ENCODE data around the gene GRID1. TPM values are rescaled to one million over a fixed set of nuclear protein-coding genes. Genes with fewer than 3 reads are reported as not detected.

Gene GRID1
- total and polyA plus RNA-seq, 4 donors = 1.1 to 3.8 TPM; not detected in 2

DNA sequence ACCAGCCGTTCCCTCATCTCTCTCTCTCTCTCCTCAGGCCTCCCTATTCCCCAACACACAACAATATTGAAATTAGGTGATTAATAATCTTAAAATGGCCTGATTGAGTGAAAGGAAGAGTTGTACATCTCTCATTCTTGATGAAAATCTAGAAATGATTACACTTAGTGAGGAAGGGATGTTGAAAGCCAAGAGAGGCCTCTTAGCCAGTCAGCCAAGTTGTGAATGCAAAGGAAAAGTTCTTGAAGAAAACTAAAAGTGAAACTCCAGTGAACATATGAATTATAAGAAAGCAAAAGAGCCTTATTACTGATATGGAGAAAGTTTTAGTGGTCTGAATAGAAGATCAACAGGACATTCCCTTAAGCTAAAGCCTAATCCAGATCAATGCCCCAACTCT is 695.1 kb downstream of the GRID1 start:
- H3K27me3 ChIP-seq (ENCODE audit: control insufficient read depth in 1 of 2, insufficient read depth in 2 of 2, low read length in 1 of 2) = no peaks in the 10 kb centered on the region
- peaks cover 2% of the 10 kb centered on the region for H3K9me3 ChIP-seq (ENCODE audit: control insufficient read depth, low read length)
- ATAC-seq (ENCODE audit: low FRiP score) (no peak), DNase-seq (no peak)
- H3K36me3 ChIP-seq (ENCODE audit: control insufficient read depth in 1 of 2, insufficient read depth in 2 of 2, low read length in 1 of 2) = no peaks in the 10 kb centered on the region
- 90 to 92% methylated on average over 1 of the region's 1 CpG for WGBS, 2 donors
- H3K27ac ChIP-seq (ENCODE audit: low read depth in 1 of 2, low read length in 2 of 2) = no peak overlapping the region
- no peaks in the 10 kb centered on the region for H3K4me1 ChIP-seq (ENCODE audit: control insufficient read depth in 1 of 2, insufficient read depth in 2 of 2, low read length in 2 of 2)
- H3K4me3 ChIP-seq (ENCODE audit: low read length in 2 of 2) = no peak overlapping the region
- intact Hi-C loops (cut with DNase I) = no loop called here

- WGBS, 2 donors = 91 to 95% methylated on average over 1 of the region's 1 CpG
Observed at GRCh38 chr10:85668522-85668921, 698.1 kb downstream of the GRID1 start.

GRCh38 chr10:85667638-85668233 is 698.9 kb downstream of the GRID1 start:
- Histone ChIP-seq H3K4me3 (ENCODE audit: low read length in 2 of 2) (no peak overlapping the region), H3K9me3 (ENCODE audit: control insufficient read depth, low read length) (peaks cover 2% of the 10 kb centered on the region), H3K4me1 (ENCODE audit: control insufficient read depth in 1 of 2, insufficient read depth in 2 of 2, low read length in 2 of 2) (no peaks in the 10 kb centered on the region), H3K27ac (ENCODE audit: low read depth in 1 of 2, low read length in 2 of 2) (no peak overlapping the region), H3K27me3 (ENCODE audit: control insufficient read depth in 1 of 2, insufficient read depth in 2 of 2, low read length in 1 of 2) (no peaks in the 10 kb centered on the region), H3K36me3 (ENCODE audit: control insufficient read depth in 1 of 2, insufficient read depth in 2 of 2, low read length in 1 of 2) (no peaks in the 10 kb centered on the region)
- WGBS, 2 donors = 49 to 54% methylated on average over 5 of the region's 5 CpGs
- ATAC-seq (ENCODE audit: low FRiP score) = no peak
- no peak for DNase-seq
- intact Hi-C loops (cut with DNase I) = no loop called here

More at GRCh38 chr10:85668522-85668921, 698.1 kb downstream of the GRID1 start:
- Histone ChIP-seq H3K9me3 (ENCODE audit: control insufficient read depth, low read length) (peaks cover 2% of the 10 kb centered on the region), H3K27ac (ENCODE audit: low read depth in 1 of 2, low read length in 2 of 2) (no peak overlapping the region), H3K36me3 (ENCODE audit: control insufficient read depth in 1 of 2, insufficient read depth in 2 of 2, low read length in 1 of 2) (no peaks in the 10 kb centered on the region), H3K4me1 (ENCODE audit: control insufficient read depth in 1 of 2, insufficient read depth in 2 of 2, low read length in 2 of 2) (no peaks in the 10 kb centered on the region), H3K27me3 (ENCODE audit: control insufficient read depth in 1 of 2, insufficient read depth in 2 of 2, low read length in 1 of 2) (no peaks in the 10 kb centered on the region), H3K4me3 (ENCODE audit: low read length in 2 of 2) (no peak overlapping the region)
- DNase-seq (no peak), ATAC-seq (ENCODE audit: low FRiP score) (no peak)
- intact Hi-C loops (cut with DNase I) = no loop called here

GRCh38 chr10:85666987-85667386 is 699.6 kb downstream of the GRID1 start:
- Histone ChIP-seq H3K4me3 (ENCODE audit: low read length in 2 of 2) (no peak overlapping the region), H3K4me1 (ENCODE audit: control insufficient read depth in 1 of 2, insufficient read depth in 2 of 2, low read length in 2 of 2) (no peaks in the 10 kb centered on the region), H3K27me3 (ENCODE audit: control insufficient read depth in 1 of 2, insufficient read depth in 2 of 2, low read length in 1 of 2) (no peaks in the 10 kb centered on the region), H3K36me3 (ENCODE audit: control insufficient read depth in 1 of 2, insufficient read depth in 2 of 2, low read length in 1 of 2) (no peaks in the 10 kb centered on the region), H3K9me3 (ENCODE audit: control insufficient read depth, low read length) (peaks cover 2% of the 10 kb centered on the region), H3K27ac (ENCODE audit: low read depth in 1 of 2, low read length in 2 of 2) (no peak overlapping the region)
- intact Hi-C loops (cut with DNase I) = no loop called here
- ATAC-seq (ENCODE audit: low FRiP score) (no peak), DNase-seq (no peak)
- WGBS, 2 donors = 80 to 88% methylated on average over 6 of the region's 6 CpGs

- H3K27ac ChIP-seq (ENCODE audit: low read depth in 1 of 2, low read length in 2 of 2) = no peak overlapping the region
- intact Hi-C loops (cut with DNase I) = no loop called here
- H3K9me3 ChIP-seq (ENCODE audit: control insufficient read depth, low read length) = peaks cover 2% of the 10 kb centered on the region
- H3K27me3 ChIP-seq (ENCODE audit: control insufficient read depth in 1 of 2, insufficient read depth in 2 of 2, low read length in 1 of 2) = no peaks in the 10 kb centered on the region
- no peaks in the 10 kb centered on the region for H3K4me1 ChIP-seq (ENCODE audit: control insufficient read depth in 1 of 2, insufficient read depth in 2 of 2, low read length in 2 of 2)
- no peak for DNase-seq
- 81 to 85% methylated on average over 2 of the region's 2 CpGs for WGBS, 2 donors
- H3K4me3 ChIP-seq (ENCODE audit: low read length in 2 of 2) = no peak overlapping the region
- ATAC-seq (ENCODE audit: low FRiP score) = no peak
- no peaks in the 10 kb centered on the region for H3K36me3 ChIP-seq (ENCODE audit: control insufficient read depth in 1 of 2, insufficient read depth in 2 of 2, low read length in 1 of 2)
Observed at GRCh38 chr10:85666102-85666501, 700.5 kb downstream of the GRID1 start.

DNA sequence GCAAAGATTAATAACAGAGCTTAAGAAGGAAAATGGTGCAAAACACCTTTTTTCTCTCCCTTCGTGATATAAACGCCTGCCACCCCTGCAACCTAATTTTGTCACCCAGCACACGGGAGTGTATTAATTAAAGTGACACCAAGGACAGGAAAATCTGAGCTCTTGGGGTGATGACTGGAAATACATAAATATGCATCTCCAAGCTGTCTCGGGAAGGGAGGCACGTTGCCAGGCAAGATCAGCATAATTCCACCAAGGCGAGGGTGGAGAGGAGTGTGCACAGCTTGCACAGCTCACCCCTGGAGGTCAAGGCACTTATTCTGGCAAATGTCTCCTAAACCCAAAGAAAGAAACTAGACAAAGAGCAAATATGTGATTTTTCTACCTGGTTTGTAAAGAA is 700.9 kb downstream of the GRID1 start:
- WGBS, 2 donors = 51 to 71% methylated on average over 6 of the region's 6 CpGs
- Histone ChIP-seq H3K36me3 (ENCODE audit: control insufficient read depth in 1 of 2, insufficient read depth in 2 of 2, low read length in 1 of 2) (no peaks in the 10 kb centered on the region), H3K27me3 (ENCODE audit: control insufficient read depth in 1 of 2, insufficient read depth in 2 of 2, low read length in 1 of 2) (no peaks in the 10 kb centered on the region), H3K9me3 (ENCODE audit: control insufficient read depth, low read length) (peaks cover 2% of the 10 kb centered on the region), H3K27ac (ENCODE audit: low read depth in 1 of 2, low read length in 2 of 2) (no peak overlapping the region), H3K4me3 (ENCODE audit: low read length in 2 of 2) (no peak overlapping the region), H3K4me1 (ENCODE audit: control insufficient read depth in 1 of 2, insufficient read depth in 2 of 2, low read length in 2 of 2) (no peaks in the 10 kb centered on the region)
- intact Hi-C loops (cut with DNase I) = no loop called here
- DNase-seq (no peak), ATAC-seq (ENCODE audit: low FRiP score) (no peak)

DNA sequence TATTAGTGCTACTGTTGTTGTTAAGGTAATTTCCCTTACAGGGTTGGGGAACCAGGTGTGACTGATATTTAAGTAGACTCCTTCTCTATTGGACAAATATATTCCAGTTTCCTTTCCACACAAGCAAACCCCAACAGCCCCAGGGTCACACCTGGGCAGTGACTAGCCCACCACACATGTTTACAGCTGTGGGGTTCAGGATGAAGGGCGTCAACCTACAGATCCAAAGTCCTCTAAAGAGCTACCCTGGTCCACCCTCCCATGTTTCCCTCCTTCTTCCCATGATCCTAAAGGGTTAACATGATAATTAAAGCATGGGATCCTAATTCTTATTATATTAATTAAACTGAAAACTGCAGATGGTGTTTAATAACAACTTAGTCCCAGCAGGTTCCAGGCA is 701.5 kb downstream of the GRID1 start:
- DNase-seq (no peak), ATAC-seq (ENCODE audit: low FRiP score) (no peak)
- no peaks in the 10 kb centered on the region for H3K9me3 ChIP-seq (ENCODE audit: control insufficient read depth, low read length)
- WGBS, 2 donors = 87 to 96% methylated on average over 1 of the region's 1 CpG
- intact Hi-C loops (cut with DNase I) = no loop called here
- no peaks in the 10 kb centered on the region for H3K4me1 ChIP-seq (ENCODE audit: control insufficient read depth in 1 of 2, insufficient read depth in 2 of 2, low read length in 2 of 2)
- H3K27me3 ChIP-seq (ENCODE audit: control insufficient read depth in 1 of 2, insufficient read depth in 2 of 2, low read length in 1 of 2) = no peaks in the 10 kb centered on the region
- no peak overlapping the region for H3K27ac ChIP-seq (ENCODE audit: low read depth in 1 of 2, low read length in 2 of 2)
- H3K4me3 ChIP-seq (ENCODE audit: low read length in 2 of 2) = no peak overlapping the region
- H3K36me3 ChIP-seq (ENCODE audit: control insufficient read depth in 1 of 2, insufficient read depth in 2 of 2, low read length in 1 of 2) = no peaks in the 10 kb centered on the region

- Histone ChIP-seq H3K27ac (ENCODE audit: low read depth in 1 of 2, low read length in 2 of 2) (no peak overlapping the region), H3K4me1 (ENCODE audit: control insufficient read depth in 1 of 2, insufficient read depth in 2 of 2, low read length in 2 of 2) (no peaks in the 10 kb centered on the region), H3K36me3 (ENCODE audit: control insufficient read depth in 1 of 2, insufficient read depth in 2 of 2, low read length in 1 of 2) (no peaks in the 10 kb centered on the region), H3K4me3 (ENCODE audit: low read length in 2 of 2) (no peak overlapping the region), H3K9me3 (ENCODE audit: control insufficient read depth, low read length) (no peaks in the 10 kb centered on the region), H3K27me3 (ENCODE audit: control insufficient read depth in 1 of 2, insufficient read depth in 2 of 2, low read length in 1 of 2) (no peaks in the 10 kb centered on the region)
- ATAC-seq (ENCODE audit: low FRiP score) = no peak
- DNase-seq = no peak
- intact Hi-C loops (cut with DNase I) = no loop called here
- 58 to 63% methylated on average over 4 of the region's 4 CpGs for WGBS, 2 donors
Observed at GRCh38 chr10:85661123-85661522, 705.5 kb downstream of the GRID1 start.

GRCh38 chr10:85659331-85659730 is 707.3 kb downstream of the GRID1 start:
- Histone ChIP-seq H3K4me1 (ENCODE audit: control insufficient read depth in 1 of 2, insufficient read depth in 2 of 2, low read length in 2 of 2) (no peaks in the 10 kb centered on the region), H3K27me3 (ENCODE audit: control insufficient read depth in 1 of 2, insufficient read depth in 2 of 2, low read length in 1 of 2) (no peaks in the 10 kb centered on the region), H3K36me3 (ENCODE audit: control insufficient read depth in 1 of 2, insufficient read depth in 2 of 2, low read length in 1 of 2) (no peaks in the 10 kb centered on the region), H3K9me3 (ENCODE audit: control insufficient read depth, low read length) (no peaks in the 10 kb centered on the region), H3K27ac (ENCODE audit: low read depth in 1 of 2, low read length in 2 of 2) (no peak overlapping the region), H3K4me3 (ENCODE audit: low read length in 2 of 2) (no peak overlapping the region)
- DNase-seq = no peak
- ATAC-seq (ENCODE audit: low FRiP score) = no peak
- intact Hi-C loops (cut with DNase I) = no loop called here
- WGBS, 2 donors = 96 to 100% methylated on average over 1 of the region's 1 CpG
